Measurements from ENCODE around the gene PHOX2B.
"Not testable (repeated sequence)": the region's sequence is repeated elsewhere in the genome, so short reads cannot be mapped to it uniquely, and the experiment has no call there.

PHOX2B gene

DNA sequence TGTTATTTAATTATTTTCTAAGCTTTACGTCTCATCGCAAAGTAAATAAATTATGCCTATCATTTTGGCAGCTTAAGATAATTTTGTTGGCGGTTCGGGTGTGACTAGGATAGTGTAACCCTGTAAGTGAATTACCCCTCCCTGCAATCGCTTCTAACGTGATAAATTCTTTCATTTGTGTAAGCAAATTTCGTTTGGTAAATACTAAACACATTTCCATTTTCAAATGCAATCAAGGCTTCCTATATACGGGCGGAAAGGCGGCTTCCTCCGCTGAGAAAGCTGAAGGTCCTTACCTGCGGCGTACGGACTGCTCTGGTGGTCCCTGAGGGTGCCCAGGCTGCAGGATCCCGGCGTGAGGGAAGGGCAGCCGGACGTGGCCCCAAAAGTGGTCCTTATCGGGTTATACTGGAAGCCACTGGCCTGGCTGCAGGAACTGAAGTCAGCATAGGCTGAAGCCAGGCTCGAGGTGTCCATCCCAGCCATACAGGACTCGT, 403 bp downstream of the PHOX2B start:
- no peak for DNase-seq (ENCODE audit: low read depth in 2 of 2)

DNA sequence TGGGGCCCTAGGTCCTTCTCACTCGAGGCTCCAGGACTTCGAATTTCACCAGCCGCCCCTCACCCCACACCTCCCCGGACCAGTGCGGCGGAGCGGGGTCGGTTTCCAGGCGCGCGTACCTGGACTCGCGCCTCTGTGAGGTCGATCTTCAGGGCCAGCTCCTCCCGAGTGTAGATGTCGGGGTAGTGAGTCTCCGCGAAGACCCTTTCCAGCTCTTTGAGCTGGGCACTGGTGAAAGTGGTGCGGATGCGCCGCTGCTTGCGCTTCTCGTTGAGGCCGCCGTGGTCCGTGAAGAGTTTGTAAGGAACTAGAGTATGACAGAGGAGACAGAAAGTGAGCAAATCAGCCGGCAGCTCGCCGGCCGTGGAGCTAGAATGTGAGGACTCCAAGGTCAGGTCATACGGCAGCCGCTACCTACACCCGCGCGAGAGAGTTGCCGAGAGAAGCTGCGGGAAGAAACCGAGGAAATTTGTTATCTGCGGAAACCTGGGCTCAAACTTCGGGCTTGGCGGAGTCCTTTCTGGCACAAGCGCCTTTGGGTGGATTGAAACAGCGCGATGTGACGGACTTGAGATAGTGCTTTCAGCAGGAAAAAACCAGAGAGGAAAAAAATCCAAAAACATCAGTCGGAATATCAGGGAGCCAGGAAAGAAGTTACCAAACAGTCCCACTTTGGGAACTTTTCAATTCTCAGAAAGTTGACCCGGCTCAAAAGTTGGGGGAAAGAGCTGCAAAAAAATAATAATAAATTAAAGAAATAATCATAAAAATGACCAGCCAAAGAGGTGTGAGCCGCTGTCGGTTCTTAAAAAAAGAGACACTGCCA, 1.1 kb downstream of the PHOX2B start:
- no peak for DNase-seq (ENCODE audit: low read depth in 2 of 2)

DNA sequence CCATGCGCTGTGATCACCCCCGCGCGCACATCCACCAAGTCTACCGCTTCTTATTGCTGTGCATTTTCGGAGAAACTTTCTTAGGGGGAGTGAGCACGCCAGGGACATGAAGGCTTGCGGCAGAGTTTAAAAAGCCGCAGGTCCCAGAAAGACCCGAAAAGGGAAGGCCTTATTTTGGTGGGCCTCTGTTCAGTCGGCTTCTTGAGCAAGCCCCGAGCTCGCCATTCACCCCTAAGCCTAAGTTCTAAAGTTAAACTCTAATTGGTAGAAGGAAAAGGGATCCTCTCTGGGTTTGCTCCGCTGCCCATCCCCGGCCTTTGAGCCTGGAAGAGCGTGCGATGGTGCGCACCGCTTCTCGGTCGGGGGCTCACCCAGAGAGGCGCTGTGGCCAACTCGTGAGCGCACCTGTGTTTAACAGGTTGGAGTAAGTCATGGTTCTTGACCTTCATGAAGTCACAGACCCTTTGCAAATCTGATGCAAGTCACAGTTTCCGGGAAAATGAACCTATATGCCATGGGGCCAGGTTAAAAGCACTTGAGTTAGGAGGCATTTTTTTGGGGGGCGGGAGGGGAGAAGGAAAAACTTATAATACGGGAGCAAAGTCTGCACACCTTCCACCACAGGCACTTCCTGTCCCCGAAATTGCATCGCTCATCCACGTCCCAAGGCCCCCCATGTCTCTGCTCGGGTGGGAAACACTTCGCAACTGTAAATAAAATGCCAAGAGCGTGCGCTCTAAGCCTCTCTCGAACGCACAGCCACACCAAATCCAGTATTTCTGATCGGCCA, 1.9 kb downstream of the PHOX2B start:
- DNase-seq (ENCODE audit: low read depth in 2 of 2): no peak

DNA sequence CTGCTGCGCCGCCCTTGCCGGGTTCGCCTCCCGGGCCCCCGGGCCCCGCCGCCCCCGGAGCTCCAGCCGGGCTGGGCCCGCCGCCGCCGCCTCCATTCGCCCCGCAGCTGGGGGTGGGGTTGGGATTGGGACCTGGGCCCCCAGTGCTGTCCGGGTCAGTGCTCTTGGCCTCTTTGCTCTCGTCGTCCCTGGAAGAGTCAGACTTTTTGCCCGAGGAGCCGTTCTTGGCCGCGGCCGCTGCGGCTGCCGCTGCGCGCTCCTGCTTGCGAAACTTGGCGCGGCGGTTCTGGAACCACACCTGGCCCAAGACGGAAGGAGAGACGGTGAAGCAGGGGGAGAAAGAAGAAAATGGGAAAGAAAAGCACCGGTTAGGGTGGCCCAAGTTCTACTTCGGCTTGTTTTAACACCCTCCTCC, 2.5 kb downstream of the PHOX2B start:
- no peak for DNase-seq (ENCODE audit: low read depth in 2 of 2)

DNA sequence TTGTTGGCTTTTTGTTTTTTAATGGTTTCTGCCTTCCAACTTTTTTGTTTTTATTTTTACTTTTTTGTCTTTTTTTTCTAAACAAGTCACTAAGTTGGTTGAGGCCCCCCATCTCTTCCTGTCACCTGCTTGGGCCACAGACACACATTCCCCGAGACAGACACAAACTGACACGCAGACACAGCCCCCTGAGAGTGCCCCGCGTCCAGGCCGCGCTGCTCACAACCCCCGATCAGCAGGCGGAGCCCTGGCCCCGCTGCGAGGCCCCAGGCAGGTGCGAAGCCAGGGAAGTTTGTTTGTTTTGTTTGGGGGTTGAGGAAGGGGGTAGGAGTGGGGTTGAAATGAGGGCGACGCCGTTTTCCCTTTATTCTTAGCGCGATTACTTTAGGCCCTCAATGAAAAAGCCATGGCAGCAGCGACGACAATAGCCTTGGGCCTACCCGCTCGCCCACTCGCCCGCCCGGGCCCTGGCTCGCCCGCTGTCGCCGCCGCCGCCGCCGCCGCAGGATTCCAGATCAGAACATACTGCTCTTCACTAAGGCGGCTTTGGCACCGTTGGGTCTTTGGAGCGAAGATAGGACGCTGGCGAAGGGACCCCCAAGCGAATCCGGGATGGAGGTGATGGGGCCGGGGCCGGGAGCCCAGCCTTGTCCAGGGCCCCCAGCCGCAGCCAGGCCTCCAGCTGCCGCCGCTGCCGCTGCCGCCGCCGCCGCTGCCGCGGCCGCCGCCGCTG, 3.1 kb downstream of the PHOX2B start:
- no peak for DNase-seq (ENCODE audit: low read depth in 2 of 2)

DNA sequence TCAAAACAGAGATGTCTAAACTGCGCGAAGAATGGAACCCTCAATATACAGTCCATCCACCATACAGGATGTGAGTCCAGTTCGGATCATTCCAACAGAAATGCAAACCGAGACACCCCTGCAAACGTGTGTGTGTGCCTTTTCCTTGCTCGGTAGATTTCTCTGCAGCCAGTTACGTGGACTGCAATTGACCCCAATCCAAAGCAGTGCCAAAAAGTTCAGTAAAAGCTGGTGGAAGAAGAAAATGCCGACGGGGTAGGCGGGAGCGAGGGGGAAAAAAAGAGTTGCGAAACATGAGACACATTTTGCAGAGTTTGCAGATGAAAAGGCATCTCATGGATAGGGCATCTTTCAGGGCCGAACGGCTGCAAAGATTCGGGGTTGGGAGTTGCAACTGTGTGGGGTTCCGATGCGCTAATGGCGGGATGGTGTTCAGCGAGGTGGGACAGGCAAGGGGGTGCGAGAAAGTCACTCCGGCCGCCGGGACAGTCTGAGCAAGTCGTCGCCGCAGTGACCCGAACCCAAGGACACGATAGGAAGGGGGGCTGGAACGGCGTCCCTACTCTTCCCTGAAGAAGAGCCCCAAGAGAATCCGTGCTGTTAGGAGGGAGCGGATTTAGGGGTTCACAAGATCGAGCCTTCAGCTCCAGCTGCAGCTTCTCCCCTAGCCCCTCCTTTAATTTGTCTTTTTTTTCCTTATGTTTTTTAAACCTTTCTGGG, 3.8 kb downstream of the PHOX2B start:
- DNase-seq (ENCODE audit: low read depth in 2 of 2): no peak

DNA sequence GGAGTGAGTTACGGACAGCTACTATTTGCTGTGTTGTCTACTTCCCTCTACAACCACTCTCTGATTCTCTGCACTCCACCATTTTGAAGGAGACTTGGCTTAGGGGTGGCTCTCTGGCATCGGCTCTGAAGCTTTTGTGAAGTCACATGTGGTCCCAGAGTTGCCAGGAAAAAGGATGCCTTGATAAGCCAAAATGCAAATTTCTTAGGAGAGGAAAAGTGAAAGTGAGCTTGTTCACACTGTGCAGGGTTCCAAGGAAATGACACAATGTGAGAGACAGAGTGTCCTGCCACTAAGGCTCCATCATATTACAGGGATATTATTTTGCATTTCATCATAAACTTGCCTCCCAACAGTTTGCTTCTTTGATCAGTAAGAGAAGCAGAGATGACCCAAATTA, 7.2 kb downstream of the PHOX2B start:
- no peak for DNase-seq (ENCODE audit: low read depth in 2 of 2)

DNA sequence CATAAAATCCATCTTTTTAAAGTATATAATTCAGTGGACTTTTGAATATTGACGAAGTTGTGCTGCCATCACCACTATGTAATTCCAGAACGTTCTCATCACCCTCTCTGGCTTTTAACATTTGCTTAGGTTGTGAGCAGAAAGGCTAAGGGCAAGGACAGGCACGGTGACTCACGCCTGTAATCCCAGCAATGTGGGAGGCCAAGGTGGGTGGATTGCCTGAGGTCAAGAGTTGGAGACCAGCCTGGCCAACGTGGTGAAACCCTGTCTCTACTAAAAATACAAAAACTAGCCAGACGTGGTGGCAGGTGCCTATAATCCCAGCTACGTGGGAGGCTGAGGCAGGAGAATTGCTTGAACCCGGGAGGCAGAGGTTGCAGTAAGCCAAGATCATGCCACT, 11.0 kb downstream of the PHOX2B start:
- not testable (repeated sequence) for DNase-seq (ENCODE audit: low read depth in 2 of 2)

DNA sequence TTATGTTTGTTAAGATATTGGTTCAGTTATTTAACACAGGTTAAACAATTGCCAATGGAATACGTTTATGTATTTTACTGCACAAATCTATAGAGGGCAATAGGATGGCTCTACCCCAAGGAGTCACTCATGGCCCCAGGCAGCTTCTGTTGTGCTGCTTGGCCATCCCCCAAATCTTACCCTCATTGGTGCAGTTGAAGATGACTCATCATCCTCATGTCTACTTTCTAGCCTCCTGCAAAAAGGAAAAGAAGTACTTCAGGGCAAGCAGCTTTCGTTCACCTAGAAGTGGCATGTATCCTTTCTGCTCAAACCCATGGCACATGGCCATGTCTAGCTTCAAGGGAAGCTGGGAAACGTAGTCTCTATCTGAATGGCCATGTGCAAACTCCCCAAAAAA, 14.2 kb downstream of the PHOX2B start:
- no peak for DNase-seq (ENCODE audit: low read depth in 2 of 2)

DNA sequence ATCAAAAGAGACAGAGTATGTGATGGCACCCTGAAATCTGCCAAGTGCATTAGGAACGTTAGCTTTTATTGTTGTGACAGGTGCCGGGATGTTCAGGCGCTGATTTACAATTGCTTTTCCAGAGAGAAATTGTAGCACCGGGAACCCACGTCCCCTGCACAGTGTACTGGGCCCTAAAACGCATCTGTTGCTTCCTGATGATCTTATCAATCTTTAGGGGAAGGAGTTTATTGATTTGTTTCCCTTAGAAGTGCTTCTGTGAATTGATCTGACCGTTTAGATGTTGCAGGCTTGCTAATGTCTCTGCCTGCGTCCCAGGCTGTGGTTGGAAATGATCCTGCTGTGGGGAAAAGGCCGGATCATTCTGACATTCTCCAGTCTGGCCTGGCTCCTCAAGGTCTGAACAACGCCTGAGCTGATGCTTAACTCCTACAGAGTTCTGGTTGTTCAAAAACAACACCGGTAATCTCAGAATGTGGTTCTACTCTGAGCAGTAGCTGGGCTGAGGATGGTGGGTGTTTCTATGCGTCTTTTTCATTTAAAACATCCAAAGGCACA, 16.9 kb downstream of the PHOX2B start:
- DNase-seq (ENCODE audit: low read depth in 2 of 2): no peak

DNA sequence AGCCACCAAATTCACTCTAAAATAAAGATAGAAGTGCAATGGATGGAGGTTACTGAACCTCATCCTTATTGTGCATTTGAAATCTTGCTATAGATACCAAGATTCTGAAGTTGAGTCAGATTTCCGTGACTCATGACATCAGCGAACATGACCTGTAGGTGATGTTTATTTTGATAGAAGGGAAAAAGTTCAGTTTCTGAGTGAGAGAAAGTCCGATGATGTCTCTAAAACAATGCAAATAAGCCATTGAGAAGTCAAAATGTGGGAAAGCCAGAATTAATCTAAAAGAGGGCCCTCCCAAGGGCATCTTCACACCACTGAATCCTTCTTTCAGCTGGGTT, 20.0 kb downstream of the PHOX2B start:
- no peak for DNase-seq (ENCODE audit: low read depth in 2 of 2)

DNA sequence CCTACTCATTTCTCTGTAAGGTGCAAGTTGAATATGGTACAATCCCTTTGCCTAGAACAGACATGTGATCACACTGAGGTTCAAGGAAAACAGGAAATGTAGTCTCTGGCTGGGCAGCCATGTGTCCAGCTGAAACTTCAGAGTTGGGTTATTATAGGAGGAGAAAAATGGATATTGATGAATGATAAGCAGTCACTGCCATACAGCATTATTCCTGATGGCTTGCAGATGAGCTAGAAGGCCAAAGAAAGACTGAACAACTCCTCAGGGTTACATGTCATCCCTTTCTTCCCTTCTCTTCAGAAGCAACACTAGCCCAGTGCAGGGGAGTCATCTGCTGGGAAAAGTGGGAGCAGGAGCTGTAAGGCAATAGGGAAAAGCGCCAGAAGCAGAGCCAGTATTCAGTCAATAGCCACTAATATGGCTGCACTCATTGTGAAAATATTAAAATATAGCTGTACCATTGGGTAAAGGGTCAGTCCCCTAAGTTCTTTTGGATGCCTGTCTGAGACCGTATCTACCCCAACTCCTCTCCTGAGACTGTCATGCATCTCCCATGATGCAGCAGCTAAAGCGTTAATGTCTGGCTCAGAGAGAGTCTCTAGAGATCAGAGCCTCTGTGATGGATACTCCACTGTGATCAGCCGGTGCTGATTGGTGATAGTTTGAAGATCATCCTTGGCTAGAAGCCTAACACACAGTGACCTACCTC, 20.5 kb downstream of the PHOX2B start:
- no peak for DNase-seq (ENCODE audit: low read depth in 2 of 2)

DNA sequence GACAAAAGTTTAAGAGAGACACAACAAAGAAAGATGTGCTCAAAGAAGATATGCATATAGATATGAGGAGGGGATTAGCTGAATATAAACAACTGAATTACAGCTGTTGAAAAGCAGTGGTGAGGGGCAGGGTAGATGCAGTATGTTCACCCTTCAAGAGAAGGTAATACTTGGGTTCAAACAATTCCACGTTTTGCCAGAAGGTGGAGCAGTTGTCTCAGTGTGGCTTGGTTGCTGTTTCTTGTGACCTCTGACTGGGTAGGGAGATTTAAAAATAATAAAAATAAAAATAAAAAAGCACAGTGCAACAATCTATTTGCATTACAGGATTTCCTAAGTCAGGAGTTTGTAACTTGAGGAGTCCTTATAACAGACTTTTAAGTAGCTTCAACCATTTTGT, 23.3 kb downstream of the PHOX2B start:
- DNase-seq (ENCODE audit: low read depth in 2 of 2): no peak

DNA sequence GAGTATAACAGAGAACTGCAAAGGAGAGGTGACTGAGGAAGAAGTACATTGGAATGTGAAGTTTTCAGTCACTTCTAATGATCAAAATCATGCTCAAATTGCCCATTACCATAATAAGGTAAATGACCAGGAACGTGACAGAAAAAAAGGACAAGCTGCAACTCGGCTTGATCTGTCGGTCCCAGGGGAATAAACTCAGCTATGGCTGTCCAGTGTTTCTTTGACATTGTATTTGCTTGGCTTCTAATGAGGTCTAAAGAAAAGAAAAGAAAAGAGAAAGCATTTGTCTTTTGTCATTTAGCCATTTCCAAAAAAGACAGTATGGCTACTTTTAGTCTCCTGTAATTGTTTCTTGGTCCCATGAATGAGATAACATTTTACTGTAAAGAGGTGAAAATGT, 25.2 kb downstream of the PHOX2B start:
- no peak for DNase-seq (ENCODE audit: low read depth in 2 of 2)

DNA sequence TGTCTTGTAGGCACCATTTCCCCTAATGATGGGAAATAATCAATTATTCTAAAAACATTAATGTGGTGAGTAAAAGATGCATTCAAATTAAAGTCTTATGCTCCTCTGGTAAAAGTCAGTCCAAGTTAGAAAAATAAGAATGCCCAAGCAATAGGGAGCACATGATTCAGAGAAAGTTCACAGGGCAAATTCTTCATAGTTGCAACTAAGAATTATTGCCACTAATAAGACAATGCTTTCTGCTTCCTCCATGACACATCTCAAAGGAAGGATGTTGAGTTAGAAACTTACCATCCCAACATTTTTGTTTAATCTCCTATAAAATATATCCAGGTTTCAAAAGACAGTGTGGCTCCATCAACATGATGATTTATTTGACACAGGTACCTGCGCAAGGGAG, 26.3 kb downstream of the PHOX2B start:
- DNase-seq (ENCODE audit: low read depth in 2 of 2): no peak

DNA sequence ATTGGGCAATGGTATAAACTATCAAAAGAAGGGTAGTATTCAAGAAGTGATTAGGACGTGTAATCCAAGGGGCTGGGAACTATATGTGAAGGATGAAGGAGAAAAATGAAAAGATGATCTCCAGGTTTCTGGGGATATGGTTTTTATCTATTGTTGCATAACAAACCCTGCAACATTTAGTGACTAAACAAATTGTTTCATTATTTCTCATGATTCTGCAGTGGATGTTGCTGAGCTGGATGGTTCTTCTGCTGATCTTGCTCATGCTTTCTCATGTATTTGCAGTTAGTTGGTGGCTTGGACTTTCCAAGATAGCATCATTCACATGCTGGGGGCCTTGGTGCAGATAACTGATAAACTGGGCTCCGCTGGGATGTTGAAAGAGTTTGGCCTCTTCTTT, 29.1 kb downstream of the PHOX2B start:
- no peak for DNase-seq (ENCODE audit: low read depth in 2 of 2)

DNA sequence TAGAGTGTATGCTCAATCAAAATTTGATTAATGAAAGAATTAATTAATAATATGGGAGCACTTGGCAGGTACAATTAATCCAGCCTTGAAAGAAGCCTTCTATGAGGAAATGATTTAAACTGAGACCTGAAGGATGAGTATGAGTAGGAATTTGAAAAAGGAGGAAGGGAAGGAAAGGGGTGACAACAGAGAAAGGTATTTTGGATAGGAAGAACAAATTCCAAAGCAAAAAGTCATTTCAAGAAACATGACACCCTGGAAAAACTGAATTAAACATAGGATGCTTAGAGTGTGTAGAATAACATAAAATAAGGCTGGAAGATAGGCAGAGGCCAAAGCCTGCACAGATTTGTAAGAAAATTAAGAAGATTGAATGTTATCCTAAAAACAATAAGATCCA, 29.6 kb downstream of the PHOX2B start:
- DNase-seq (ENCODE audit: low read depth in 2 of 2): no peak

DNA sequence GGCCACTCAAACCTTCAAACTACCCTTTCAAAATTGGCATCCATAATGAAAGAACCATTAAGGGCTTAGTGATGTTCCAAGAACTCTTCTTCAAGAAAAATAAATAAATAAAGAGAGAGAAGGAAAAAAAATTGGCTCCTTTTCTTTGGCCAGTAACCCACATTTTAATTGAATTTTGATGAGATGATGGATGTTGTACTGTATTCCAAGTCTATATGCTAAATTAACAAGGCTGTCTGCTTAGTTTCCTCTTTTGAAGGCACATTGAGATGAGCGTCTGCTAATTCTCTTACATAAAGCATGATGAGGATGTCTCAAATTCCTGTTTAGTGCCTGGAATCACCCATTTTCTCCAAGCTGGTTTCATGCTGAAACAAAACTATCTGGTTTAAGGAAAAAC, 33.4 kb downstream of the PHOX2B start:
- no peak for DNase-seq (ENCODE audit: low read depth in 2 of 2)

DNA sequence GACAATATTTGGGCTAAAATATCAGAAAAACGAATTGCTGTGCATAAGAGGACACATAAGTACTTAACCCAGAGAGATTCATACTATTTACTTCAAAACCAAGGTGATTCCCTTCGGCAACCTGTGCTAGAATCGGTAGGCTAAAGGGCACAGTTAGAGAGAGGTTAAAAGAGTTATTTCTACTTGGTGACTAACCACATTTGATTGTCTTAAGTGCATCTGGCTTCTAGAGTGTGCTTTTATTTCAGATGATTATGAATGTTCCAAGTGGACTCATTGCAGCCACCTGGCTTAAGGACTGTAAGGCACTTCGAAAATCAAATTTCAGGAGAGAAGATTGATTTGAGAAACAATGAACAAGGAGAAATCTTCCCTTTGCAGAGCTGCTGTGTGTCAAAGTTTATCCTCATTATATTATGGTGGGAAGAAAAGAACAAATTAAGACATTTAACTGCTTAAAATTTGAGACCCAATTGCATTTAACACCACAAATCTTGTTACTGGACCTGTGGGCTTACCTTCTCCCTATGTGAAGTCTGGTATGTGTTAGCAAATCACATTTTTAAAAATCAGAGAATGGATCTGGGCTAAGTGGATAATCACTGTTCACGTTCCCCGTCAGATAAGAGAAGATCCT, 34.0 kb downstream of the PHOX2B start:
- DNase-seq (ENCODE audit: low read depth in 2 of 2): no peak

DNA sequence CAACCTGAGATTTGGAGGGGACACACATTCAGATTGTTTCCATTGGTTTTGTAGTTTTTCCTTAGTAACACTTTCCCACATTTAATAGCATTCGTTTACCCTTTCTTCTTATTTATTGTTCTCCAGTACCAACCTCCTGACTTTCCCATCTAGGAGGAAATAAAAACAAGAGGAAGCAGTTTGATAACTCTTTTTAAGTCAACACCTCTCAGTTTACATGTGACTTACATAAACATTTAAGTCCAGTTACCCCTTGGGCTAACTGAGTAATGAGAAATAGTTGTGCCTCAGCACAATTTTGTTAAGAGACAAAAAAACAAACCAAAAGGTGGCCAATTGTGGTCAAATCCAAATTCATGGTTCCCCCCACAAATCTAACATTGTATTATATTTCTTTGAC, 34.8 kb downstream of the PHOX2B start:
- no peak for DNase-seq (ENCODE audit: low read depth in 2 of 2)

Data from stimulated activated CD8-positive, alpha-beta memory T cell treated with anti-CD3 and anti-CD28 coated beads, Interleukin-15, amount 100 ng/mL, for 4 hours (primary cell).